ENCODE data around the gene NUDT9.
"Not testable (repeated sequence)": the region's sequence is repeated elsewhere in the genome, so short reads cannot be mapped to it uniquely, and the experiment has no call there.

The NUDT9 gene

DNA sequence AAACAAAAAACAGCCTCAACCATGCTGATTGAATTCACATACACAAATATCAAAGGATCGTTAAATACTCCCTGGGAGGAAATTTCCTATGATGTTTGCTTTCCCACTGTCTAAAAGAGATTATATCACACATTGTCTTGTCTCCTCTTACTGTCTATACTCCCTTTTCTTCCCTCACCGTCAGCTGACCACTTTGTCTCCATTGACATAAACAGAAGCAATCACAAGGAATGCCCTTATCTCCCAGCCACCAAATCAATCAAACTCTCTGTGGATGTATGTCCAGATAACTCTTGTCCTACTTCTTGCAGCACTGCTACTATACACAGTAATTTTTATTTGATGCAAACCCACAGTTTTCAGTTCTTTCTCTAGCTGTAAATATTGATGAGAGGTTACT lies 12.2 kb upstream of the NUDT9 start:
- DNase-seq = no peak

DNA sequence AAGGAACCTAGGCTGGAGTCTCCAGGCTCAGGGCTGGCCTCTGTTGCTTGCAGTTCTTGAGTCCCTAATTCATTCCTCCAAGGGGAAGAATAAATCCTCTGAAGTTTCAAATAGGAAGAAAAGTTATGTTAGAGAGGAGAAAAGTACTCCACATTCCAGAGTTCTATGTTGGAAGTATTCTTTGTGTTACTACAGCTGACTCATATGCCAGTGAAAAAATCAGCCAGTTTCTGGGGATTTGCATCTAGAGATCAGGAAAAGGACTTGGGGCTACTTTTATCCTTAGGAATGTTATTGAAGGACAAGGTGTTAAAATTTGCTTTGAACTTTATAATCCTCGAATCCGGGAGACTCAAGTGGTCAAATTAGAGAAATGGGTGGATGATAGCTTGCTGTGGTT lies 11.7 kb upstream of the NUDT9 start:
- no peak for DNase-seq

DNA sequence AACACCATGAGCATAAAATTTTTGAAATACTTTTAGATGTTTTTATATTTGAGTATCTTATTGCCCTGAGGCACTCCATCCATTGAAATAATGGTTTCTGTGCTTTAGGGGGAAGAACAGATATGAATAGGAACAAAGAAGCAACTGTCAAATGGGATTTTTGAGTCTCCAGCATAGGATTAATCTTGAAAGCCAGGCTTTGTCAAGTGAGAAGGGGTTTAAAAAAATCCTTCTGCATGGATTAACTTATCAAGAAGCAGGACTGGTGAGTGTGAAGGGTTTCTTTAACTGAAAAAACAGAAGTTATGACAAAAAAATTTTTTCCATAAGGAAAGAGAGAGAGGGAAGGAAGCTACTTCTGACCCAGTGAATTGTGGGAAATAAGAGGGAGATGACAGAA lies 7.6 kb upstream of the NUDT9 start:
- peak; percentile 24 for DNase-seq

DNA sequence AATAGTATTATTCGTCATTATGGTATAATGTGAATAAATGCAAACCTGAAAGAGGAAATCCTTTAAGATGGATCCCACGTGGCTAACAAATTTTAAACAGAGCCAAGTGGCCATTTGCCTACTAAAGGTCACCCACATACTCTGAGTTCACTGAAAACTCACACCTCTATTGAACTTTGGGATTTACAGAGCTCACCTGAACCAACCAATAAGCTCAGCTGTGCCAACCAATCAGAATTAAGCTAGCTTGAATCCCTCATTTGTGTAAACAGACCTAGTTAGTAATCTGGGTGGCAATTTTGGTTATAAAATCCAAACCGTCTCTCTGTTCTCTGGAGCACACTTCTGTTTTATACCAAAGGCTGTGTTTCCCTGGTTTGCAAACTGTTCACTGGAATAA lies 5.4 kb upstream of the NUDT9 start:
- no peak for DNase-seq

DNA sequence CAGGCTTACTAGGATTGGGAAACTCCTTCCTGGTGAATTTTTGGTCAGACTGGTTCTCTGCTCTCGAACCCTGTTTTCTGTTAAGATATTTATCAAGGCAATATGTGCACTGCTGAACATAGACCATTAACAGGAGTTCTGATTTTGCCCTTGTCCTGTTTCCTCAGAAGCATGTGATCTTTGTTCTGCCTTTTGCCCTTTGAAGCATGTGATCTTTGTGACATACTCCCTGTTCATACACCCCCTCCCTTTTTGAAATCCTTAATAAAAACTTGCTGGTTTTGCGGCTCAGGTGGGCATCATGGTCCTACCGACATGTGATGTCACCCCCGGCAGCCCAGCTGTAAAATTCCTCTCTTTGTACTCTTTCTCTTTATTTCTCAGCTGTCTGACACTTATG lies 4.0 kb upstream of the NUDT9 start:
- DNase-seq = not testable (repeated sequence)

DNA sequence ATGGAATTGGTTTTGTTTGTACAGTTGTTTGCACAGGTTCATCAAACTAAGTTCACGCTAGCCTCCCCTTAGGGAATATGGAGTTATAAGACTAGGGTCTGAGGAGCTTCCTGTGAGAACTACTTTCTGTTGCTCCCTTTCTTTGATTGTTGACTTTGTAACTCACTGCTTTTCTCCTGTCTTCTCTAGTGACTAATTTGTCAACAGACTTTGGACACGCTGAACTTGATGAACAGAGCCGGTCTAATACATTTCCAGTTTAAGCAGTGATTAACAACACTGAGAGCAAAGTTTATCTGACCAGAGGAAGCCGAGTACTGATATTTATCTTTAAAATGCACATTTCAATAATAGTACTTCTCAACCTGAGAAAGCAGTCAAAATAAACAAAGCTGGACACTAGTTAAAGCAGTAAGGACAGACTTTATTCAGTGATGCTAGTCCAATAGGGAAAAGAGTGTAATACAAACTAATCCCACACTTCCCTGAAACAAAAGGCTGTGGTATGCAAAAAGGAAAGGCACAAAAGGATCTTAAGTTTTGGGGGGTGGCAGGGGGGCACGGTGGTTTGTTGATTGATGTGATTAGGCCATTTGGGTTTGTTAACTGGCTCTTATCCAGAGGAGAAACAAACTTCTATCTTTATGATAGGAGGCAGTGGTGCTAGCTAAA lies 2.7 kb upstream of the NUDT9 start:
- DNase-seq = no peak

DNA sequence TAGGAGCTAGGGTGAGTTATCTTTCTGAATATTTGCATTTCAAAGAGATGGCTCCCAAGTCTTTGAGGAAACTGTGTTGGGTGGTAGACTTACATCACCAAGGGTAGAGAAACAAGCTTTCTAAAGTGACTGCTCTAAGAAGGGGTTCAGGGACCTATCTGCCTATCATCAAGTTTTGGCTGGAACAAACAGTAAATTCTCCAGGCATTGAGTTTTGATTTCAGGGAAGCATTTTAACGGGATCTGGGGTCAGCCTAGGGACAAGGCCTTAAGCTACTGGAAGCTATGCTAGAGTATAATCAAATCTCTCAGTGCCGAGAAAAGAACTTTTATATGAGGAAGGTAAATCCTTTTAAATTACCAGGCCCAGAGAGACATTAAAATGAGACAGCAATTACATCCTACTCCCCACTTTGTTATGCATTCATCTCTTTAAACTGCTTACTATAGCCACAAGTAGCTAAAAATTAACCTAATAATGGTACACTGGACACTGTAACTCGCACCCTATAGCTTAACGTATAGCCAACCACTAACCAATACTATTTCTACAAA lies 2.0 kb upstream of the NUDT9 start:
- no peak for DNase-seq

DNA sequence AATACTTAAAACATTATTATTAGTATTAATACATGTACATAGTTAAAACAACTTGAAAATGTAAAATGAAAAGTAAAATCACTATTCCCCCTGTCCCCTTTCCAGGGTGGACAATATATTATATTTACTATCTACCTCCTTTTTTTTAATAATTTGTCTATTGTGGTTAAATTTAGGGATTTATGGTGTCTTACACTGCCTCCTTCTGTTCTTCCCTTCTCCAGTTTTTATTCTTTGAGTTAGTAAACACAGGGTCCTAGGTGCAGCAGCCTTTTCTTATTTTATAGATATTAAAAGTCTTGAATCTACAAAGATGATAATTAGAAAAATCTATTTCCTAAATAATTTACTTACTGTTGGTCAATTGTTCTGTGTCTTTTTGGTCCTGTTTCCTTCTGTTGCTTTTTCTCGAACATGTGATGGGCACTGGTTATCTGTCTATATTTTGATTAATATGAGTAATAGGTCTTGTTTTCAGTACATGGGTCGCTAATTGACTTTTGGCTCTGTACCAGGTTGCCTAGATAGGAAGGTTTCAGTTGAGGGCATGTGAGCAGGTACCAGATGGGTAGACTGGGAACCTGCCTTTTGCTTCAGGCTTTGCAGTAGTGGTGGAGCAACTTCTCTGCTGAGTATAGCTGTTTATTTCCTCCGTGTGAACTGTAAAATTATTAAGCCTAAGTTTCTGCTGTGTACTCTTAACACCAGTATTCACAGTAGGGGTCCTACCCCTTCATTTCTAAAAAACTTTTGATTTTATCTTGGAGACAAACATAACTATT lies 1.1 kb downstream of the NUDT9 start:
- DNase-seq = peak; percentile 35

DNA sequence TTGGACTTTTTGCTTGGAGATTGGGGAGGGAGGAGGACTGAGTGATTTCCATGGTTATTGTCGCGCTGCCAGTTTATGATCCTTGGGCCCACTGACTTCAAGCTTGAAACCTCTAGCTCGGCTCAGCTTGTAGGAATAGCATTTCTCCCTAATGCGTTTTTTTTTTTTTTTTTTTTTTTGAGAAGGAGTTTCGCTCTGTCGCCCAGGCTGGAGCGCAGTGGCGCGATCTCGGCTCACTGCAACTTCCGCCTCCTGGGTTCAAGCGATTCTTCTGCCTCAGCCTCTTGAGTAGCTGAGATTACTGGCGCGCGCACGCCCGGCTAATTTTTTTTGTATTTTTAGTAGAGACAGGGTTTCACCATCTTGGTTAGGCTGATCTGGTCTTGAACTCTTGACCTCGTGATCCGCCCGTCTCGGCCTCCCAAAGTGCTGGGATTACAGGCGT lies 1.7 kb downstream of the NUDT9 start:
- not testable (repeated sequence) for DNase-seq

DNA sequence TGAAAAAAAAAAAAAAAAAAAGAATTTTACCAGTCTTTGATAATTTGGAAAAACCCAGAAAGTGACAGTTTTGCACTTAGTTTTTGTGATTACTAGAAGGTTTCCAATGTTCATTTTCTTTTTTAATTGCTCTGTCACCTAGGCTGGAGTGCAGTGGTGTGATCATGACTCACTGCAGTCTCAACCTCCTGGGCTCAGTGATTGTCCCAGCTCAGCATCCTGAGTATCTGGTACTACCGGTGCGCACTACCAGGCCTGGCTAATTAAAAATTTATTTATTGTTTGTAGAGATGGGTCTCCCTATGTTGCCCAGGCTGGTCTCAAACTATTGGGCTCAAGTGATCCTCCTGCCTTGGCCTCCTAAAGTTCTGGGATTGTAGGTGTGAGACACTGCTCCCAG lies 3.3 kb downstream of the NUDT9 start:
- DNase-seq = no peak

DNA sequence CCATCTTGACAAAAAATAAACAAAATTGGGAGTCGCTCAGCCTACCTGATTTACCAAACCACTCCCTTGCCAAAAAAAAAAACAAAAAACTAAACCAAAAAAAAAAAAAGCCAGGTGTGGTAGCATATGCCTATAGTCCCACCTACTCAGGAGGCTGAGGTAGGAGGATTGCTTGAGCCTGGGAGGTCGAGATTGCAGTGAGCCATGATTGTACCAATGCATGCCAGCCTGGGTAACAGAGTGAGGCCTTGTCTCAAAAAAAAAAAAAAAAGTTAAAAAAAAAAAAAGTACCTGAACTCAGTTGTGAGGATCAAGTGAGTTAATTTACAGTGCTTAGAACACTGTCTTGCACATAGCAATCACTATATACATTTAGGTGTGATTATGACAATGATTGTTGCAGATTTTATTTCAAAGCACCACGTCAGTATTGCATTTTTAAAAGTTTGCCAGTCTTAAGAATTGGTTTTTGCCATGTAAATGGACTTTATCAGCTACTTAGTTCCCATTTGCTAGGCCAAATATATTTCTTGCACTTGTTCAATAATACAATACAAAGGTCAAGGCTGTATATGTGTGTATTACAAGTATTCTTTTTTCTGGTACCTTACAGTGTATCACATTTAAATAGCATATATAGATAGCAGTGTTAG lies 4.6 kb downstream of the NUDT9 start:
- DNase-seq = no peak

DNA sequence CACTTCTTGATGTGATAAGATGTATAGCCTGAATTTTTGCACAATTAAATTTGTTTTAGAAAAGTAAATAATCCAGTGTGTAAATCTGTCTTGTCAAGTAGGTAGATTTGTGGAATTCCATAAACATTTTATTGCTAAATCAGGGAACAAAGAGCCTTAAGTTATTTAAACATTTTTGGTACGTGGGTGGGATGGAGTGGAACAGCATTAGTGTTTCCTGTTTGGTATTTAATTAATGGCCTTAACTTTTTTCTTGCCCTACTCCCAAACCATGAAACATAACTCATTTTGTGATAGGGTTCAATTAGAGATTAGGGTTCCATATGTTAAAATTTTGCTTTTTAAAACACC lies 5.1 kb downstream of the NUDT9 start:
- no peak for DNase-seq

DNA sequence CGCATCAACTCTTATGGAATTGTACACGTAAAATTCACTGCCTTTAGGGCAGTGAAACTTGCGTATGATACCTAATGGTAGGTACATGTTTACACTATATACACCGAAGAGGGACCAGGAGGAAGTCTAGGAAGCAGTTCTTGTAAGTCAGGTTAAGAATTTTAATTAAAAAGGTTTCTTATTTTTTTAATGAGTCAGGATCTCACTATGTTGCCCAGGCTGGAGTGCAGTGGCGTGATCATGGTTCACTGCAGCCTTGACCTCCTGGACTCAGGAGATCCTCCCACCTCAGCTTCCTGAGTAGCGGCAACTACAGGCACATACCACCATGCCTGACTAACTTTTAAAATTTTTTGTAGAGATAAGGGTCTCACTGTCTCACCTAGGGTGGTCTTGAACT lies 6.6 kb downstream of the NUDT9 start:
- no peak for DNase-seq

DNA sequence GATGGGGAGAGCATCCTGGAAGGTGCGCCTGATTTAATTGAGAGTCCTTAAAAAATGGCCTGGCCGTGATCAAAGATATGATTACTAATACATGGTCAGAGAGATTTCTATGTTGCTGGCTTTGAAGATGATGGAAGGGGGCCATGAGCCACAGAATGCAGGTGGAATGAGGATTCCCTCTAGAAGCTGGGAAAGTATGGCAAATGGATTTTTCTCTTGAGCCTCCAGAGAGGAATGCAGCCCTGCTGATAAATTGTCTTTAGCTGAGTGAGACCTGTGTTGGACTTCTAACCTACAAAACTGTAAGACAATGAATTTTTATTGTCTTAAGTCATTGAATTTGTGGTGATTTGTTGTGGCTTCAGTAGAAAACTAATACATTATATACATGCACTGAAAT lies 7.7 kb downstream of the NUDT9 start:
- no peak for DNase-seq

DNA sequence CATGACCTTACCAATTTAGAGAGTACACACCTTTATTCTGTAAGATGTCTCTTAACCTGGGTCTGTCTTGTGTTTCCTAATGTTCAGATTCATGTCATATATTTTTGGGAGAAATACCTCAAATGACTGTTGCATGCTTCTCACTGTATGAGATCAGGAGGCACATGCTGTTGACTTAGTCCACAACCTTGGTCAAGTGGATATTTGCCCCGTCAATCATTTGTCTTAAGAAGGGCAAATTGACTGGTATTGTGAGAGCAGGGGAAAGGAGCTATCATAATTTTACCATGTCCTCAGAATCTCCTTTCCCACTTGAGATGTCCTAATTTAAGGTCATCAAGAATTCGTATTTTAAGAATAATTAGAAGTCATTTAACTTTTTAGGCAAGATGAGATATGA lies 11.0 kb downstream of the NUDT9 start:
- DNase-seq = no peak

DNA sequence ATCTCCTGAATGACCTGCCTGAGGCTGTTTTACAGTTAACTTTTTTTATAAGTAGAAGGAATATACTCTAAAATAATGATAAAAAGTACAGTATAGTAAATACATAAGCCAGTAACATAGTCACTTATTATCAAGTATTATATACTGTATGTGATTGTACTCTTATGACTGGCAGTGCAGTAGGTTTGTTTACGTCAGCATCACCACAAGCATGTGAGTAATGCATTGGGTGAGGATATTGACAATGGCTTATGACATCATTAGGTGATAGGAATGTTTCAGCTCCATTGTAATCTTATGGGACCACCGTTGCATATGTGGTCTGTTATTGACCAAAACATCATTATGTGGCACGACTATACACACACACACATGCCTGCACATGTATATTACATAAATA lies 20.5 kb downstream of the NUDT9 start:
- no peak for DNase-seq

DNA sequence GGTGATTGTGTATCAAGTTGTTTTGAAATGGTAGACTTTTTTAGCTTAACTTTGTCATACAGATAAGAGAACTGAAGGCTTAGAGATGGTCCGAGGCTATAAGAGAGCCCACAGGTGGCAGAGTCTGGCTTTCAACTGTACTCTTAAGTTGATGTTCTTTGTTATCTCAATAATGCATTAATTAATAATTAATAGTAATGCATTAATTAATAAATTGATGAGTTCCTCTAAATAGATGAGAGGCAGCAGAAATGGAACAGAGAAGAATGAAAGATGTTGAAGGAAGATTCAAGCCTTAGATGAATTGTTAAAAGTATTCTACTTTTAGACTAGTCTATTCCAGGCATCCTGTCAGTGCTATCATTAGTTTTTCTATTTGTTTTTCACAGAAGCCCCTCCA lies 22.4 kb downstream of the NUDT9 start:
- DNase-seq = no peak

DNA sequence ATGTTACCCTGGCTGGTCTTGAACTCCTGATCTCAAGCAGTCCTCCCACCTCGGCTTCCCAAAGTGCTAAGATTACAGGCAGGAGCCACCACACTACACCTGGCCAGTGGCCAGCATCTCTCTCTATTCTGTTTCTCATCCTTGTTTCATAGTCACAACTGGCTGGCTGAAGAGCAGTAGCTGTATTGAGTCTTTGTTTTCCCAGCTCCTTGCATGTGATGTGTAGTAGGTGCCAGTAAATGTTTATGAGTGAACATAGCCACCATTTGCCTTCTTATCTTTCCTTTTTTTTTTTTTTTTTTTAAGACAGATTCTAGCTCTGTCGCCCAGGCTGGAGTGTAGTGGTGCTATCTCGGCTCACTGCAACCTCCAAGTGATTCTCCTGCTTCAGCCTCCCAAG lies 23.6 kb downstream of the NUDT9 start:
- DNase-seq = no peak

DNA sequence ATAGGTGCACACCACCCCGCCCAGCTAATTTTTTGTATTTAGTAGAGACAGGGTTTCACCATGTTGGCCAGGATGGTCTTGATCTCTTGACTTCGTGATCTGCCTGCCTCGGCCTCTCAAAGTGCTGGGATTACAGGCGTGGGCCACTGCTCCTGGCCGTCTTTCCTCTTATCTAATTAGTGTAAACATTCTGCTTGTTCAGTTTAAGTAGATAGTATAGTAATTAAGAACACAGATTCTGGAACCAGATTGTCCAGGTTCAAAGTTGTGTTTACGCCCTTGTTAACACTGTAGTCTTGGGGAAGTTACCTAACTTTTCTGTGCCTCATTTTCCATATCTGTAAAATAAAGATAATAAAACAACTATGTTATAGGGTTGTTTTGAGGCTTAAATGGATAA lies 24.0 kb downstream of the NUDT9 start:
- DNase-seq = not testable (repeated sequence)

DNA sequence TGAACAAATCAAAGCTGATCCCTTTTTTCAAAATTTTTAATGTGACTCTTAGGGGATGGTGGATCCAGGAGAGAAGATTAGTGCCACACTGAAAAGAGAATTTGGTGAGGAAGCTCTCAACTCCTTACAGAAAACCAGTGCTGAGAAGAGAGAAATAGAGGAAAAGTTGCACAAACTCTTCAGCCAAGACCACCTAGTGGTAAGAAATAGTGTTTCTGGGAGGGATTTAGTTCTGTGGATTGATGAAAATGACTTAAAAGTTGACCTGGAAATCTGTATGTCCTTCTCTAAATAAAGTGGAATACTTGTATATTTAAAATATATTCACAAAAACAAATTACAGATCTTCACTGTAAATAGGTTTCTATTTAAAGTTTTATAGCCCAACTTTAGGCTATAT lies 29.2 kb downstream of the NUDT9 start:
- no peak for DNase-seq

DNA sequence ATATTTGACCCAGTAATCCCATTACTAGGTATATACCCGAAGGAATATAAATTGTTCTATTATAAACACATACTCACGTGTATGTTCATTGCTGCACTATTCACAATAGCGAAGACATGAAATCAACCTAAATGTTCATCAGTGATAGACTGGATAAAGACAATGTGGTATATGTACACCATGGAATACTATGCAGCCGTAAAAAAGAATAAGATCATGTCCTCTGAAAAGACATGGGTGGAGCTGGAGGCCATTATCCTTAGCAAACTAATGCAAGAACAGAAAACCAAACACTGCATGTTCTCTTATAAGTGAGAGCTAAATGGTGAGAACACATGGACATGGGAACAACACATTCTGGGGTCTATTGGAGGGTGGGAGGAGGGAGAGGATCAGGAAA lies 36.5 kb downstream of the NUDT9 start:
- DNase-seq = no peak

DNA sequence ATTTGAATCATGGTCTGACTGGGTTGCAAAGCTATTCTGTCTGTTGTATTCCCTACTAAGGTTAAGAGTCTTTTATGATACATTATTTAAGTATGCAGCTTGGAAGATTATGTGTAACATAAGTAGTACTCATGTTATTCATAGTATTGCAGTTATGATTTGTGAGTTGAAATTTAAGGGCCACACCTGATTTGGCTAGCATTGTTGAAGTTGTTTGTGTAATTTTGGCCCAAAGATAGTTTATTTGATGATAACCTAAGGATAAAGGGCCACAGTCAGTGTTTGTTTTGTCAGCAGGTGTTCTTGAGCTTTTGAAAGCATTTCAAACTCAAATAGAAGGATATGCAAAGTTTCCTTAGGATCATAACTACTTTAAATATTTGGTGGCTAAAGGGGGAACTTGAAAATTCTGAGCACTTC lies 38.9 kb downstream of the NUDT9 start:
- DNase-seq = no peak

DNA sequence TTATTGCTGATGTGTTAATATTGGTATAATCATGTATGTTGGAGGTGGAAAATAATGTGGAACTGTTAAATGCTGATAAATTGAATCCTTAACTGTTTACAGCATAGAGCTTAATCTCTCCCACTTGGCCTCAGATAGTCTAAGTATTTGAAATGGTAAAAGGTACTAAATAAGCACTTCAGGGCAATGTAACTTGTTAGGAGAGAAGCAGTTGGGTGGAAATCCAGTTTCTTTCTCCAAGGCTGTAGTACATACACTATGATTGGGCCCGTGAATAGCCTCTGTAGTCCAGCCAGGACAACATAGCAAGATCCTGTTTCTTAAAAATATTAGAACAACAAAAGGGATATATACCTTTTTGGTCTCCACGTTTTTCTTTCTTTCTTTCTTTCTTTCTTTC lies 39.7 kb downstream of the NUDT9 start:
- no peak for DNase-seq

All from eye (tissue), 1 donor.